ENCODE results near the gene NDUFA1. TPM values are rescaled to one million over a fixed set of nuclear protein-coding genes. Genes with fewer than 3 reads are reported as not detected.
A peak's percentile ranks its signal among the peaks of the same experiment; 100 is the strongest.

NDUFA1 gene
- total and polyA plus RNA-seq, 2 of the 13 experiments (the other 11 are each of a cell fraction or from before 2014, with no cell fraction given): 150 to 167 TPM

DNA sequence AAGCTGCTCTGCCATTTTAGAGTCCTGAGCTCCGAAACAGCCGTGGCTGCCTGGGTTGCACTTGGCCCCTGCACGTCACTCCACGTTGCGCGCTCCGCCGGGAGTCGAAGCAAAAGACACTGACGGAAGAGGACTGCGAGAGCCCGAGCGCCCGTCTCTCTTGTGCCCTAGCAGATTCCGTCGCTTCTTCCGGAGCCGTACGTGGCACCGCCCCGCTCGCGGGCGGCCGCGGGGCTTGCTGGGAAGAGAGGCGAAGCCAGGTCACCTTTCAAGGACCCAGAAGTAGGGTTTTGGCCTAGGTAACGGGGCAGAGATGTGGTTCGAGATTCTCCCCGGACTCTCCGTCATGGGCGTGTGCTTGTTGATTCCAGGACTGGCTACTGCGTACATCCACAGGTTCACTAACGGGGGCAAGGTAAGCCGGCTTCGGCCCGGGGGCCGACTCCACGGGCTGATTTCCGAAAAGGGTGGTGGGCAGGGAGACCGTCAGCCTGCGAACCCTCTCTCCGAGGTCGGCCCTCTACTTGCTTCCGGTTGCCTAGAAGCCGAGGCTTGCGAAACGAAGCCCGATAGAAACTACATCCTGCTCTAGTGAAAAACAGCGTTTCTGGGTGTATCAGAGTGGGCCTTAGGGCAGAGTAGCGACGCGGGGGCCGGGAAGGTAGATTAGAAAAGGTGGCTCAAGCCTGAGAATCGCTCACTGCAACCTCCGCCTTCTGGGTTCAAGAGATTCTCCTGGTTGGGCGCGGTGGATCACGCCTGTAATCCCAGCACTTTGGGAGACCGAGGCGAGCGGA is at the start of gene NDUFA1, which contains the start of gene RNF113A (continued):
- TF ChIP-seq, protein P1, sequence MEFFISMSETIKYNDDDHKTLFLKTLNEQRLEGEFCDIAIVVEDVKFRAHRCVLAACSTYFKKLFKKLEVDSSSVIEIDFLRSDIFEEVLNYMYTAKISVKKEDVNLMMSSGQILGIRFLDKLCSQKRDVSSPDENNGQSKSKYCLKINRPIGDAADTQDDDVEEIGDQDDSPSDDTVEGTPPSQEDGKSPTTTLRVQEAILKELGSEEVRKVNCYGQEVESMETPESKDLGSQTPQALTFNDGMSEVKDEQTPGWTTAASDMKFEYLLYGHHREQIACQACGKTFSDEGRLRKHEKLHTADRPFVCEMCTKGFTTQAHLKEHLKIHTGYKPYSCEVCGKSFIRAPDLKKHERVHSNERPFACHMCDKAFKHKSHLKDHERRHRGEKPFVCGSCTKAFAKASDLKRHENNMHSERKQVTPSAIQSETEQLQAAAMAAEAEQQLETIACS (CRISPR knock-in tag; IDR thresholded peaks at IDR 0.05): 0 out of 2 replicates have a peak, but pooled peaks have one; percentile 57
- TF ChIP-seq REL (CRISPR knock-in tag; conservative IDR thresholded peaks at IDR 0.05): no peak
- TF ChIP-seq, protein P2, sequence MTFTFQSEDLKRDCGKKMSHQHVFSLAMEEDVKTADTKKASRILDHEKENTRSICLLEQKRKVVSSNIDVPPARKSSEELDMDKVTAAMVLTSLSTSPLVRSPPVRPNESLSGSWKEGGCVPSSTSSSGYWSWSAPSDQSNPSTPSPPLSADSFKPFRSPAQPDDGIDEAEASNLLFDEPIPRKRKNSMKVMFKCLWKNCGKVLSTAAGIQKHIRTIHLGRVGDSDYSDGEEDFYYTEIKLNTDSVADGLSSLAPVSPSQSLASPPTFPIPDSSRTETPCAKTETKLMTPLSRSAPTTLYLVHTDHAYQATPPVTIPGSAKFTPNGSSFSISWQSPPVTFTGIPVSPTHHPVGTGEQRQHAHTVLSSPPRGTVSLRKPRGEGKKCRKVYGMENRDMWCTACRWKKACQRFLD (CRISPR knock-in tag; IDR thresholded peaks at IDR 0.05; ENCODE audit: borderline replicate concordance): peak; percentile 84; the same call in 1 of the 2 replicates
- no peak for TF ChIP-seq PLRG1 (conservative IDR thresholded peaks at IDR 0.05)
- peak; percentile 97 for TF ChIP-seq ZFX (CRISPR knock-in tag; IDR thresholded peaks at IDR 0.05; ENCODE audit: low read depth)
- TF ChIP-seq BRD4 (CRISPR knock-in tag; IDR thresholded peaks at IDR 0.05): no peak
- TF ChIP-seq ZBTB25 (CRISPR knock-in tag; IDR thresholded peaks at IDR 0.05): 0 out of 2 replicates have a peak, but pooled peaks have one; percentile 20
- TF ChIP-seq CEBPZ (IDR thresholded peaks at IDR 0.05; ENCODE audit: low read length): no peak
- TF ChIP-seq YEATS4 (CRISPR knock-in tag; IDR thresholded peaks at IDR 0.05; ENCODE audit: borderline replicate concordance): peak; percentile 82
- no peak for TF ChIP-seq ZSCAN30 (CRISPR knock-in tag; IDR thresholded peaks at IDR 0.05)
- TF ChIP-seq ZNF501 (CRISPR knock-in tag; IDR thresholded peaks at IDR 0.05): no peak
- no peak for TF ChIP-seq NR1H2 (CRISPR knock-in tag; IDR thresholded peaks at IDR 0.05; ENCODE audit: borderline replicate concordance, low read depth)
- no peak for TF ChIP-seq MAF1 (CRISPR knock-in tag; IDR thresholded peaks at IDR 0.05; ENCODE audit: borderline replicate concordance)
- TF ChIP-seq MXD3 (CRISPR knock-in tag; IDR thresholded peaks at IDR 0.05): no peak
- TF ChIP-seq, protein P3, sequence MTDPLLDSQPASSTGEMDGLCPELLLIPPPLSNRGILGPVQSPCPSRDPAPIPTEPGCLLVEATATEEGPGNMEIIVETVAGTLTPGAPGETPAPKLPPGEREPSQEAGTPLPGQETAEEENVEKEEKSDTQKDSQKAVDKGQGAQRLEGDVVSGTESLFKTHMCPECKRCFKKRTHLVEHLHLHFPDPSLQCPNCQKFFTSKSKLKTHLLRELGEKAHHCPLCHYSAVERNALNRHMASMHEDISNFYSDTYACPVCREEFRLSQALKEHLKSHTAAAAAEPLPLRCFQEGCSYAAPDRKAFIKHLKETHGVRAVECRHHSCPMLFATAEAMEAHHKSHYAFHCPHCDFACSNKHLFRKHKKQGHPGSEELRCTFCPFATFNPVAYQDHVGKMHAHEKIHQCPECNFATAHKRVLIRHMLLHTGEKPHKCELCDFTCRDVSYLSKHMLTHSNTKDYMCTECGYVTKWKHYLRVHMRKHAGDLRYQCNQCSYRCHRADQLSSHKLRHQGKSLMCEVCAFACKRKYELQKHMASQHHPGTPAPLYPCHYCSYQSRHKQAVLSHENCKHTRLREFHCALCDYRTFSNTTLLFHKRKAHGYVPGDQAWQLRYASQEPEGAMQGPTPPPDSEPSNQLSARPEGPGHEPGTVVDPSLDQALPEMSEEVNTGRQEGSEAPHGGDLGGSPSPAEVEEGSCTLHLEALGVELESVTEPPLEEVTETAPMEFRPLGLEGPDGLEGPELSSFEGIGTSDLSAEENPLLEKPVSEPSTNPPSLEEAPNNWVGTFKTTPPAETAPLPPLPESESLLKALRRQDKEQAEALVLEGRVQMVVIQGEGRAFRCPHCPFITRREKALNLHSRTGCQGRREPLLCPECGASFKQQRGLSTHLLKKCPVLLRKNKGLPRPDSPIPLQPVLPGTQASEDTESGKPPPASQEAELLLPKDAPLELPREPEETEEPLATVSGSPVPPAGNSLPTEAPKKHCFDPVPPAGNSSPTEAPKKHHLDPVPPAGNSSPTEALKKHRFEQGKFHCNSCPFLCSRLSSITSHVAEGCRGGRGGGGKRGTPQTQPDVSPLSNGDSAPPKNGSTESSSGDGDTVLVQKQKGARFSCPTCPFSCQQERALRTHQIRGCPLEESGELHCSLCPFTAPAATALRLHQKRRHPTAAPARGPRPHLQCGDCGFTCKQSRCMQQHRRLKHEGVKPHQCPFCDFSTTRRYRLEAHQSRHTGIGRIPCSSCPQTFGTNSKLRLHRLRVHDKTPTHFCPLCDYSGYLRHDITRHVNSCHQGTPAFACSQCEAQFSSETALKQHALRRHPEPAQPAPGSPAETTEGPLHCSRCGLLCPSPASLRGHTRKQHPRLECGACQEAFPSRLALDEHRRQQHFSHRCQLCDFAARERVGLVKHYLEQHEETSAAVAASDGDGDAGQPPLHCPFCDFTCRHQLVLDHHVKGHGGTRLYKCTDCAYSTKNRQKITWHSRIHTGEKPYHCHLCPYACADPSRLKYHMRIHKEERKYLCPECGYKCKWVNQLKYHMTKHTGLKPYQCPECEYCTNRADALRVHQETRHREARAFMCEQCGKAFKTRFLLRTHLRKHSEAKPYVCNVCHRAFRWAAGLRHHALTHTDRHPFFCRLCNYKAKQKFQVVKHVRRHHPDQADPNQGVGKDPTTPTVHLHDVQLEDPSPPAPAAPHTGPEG (CRISPR knock-in tag; IDR thresholded peaks at IDR 0.05): peak; percentile 53; the same call in 1 of the 2 replicates

Data from HepG2 (cell line).